ENCODE measurements around the gene SCO2. TPM values are rescaled to one million over a fixed set of nuclear protein-coding genes. Genes with fewer than 3 reads are reported as not detected.
A peak's percentile ranks its signal among the peaks of the same experiment; 100 is the strongest.

The SCO2 gene
- total RNA-seq, 2 donors from 2014 or later = 3.5 to 4.5 TPM

DNA sequence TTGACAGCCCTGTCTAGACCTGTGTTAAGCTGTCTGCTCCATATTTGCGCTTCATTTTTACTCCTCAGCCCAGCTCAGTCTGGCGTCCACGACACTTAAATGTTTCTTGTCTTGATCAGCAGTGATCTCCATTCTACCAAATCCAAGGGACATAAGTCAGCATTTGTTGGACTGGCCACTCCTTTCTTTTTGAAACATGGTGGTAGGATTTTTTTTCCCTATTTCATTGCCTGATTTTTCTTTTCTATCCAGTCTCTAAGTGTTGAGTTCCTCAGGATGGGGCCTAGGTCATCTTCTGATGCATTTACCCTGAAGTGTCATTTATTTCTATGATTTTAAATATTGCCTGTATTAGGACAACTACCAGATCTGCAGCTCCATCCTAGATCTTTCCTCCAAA, 16.5 kb downstream of the SCO2 start:
- TF ChIP-seq, protein P1, sequence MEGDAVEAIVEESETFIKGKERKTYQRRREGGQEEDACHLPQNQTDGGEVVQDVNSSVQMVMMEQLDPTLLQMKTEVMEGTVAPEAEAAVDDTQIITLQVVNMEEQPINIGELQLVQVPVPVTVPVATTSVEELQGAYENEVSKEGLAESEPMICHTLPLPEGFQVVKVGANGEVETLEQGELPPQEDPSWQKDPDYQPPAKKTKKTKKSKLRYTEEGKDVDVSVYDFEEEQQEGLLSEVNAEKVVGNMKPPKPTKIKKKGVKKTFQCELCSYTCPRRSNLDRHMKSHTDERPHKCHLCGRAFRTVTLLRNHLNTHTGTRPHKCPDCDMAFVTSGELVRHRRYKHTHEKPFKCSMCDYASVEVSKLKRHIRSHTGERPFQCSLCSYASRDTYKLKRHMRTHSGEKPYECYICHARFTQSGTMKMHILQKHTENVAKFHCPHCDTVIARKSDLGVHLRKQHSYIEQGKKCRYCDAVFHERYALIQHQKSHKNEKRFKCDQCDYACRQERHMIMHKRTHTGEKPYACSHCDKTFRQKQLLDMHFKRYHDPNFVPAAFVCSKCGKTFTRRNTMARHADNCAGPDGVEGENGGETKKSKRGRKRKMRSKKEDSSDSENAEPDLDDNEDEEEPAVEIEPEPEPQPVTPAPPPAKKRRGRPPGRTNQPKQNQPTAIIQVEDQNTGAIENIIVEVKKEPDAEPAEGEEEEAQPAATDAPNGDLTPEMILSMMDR (IDR thresholded peaks at IDR 0.05) = no peak
- ATAC-seq (ENCODE audit: insufficient number of reproducible peaks, low FRiP score, low read depth) (no peak), DNase-seq (ENCODE audit: low spot score) (no peak)
- H3K4me1 ChIP-seq (ENCODE audit: control insufficient read depth in 1 of 2, low read depth in 2 of 2) = peaks cover 15 to 29% of the 10 kb centered on the region in 2 donors
- peaks cover 18% of the 10 kb centered on the region for H3K36me3 ChIP-seq
- H3K4me3 ChIP-seq = peak overlapping the region; percentile 92
- no peaks in the 10 kb centered on the region for H3K27me3 ChIP-seq (replicated peaks; ENCODE audit: insufficient read depth)
- peak overlapping the region; percentile 82 to 89 for H3K27ac ChIP-seq
- H3K9me3 ChIP-seq = no peaks in the 10 kb centered on the region

DNA sequence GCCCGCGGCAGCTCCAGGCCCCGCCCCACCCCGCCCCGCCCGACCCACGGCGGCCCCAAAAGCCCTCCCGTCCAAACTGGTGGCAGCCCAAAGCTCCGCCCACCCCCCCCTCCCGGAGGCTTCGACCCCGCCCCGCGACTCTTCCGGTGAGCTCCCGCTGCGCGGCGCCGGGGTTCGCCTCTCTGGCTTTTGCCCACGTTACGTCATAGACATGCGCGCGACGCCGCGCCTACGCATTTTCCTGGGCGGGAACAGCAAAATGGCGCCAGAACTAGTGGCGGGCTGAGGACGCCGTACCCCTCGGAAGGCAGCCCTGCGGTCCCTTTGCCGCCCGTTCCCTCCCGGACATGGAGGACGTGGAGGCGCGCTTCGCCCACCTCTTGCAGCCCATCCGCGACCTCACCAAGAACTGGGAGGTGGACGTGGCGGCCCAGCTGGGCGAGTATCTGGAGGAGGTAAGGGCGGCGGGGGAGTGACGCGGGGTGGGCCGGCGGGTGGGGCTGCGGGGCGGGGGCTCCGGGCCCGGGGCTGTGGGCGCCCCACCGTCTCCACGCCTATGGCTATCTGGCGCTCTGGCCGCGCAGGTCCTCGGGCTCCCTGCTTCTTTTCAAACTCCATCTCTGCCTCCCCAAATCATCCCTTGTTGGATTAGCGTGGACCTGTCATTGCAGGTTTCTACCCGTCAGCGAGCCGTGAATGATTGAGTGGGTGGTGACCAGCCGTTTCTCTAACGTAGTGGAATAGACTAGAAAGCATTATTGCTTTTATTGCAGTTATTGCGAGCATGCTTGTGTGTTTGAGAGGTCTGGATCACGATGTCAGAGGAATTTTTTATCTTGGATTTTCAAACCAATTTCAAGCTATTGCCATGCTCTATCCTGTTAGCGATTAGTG, 17.2 kb downstream of the SCO2 start, which contains the start of gene NCAPH2:
NCAPH2 (plus strand) TSS at position 234 of the 894 bp plus-strand sequence; CDS start at position 348, 114 bp downstream.
- H3K36me3 ChIP-seq = peaks cover 19% of the 10 kb centered on the region
- no peaks in the 10 kb centered on the region for H3K9me3 ChIP-seq
- peak within 1 kb of the TSS; percentile 100 for H3K4me3 ChIP-seq
- ATAC-seq (ENCODE audit: insufficient number of reproducible peaks, low FRiP score, low read depth) (peak; percentile 77), DNase-seq (ENCODE audit: low spot score) (peak; percentile 86)
- peak within 1 kb of the TSS; percentile 82 to 89 for H3K27ac ChIP-seq
- no peaks in the 10 kb centered on the region for H3K27me3 ChIP-seq (replicated peaks; ENCODE audit: insufficient read depth)
- H3K4me1 ChIP-seq (ENCODE audit: control insufficient read depth in 1 of 2, low read depth in 2 of 2) = peaks cover 15 to 29% of the 10 kb centered on the region in 2 donors
- TF ChIP-seq, protein P1 (IDR thresholded peaks at IDR 0.05) = no peak

- no peaks in the 10 kb centered on the region for H3K9me3 ChIP-seq
- TF ChIP-seq, protein P1 (IDR thresholded peaks at IDR 0.05) = no peak
- no peaks in the 10 kb centered on the region for H3K27me3 ChIP-seq (replicated peaks; ENCODE audit: insufficient read depth)
- peak within 1 kb of the TSS; percentile 100 for H3K4me3 ChIP-seq
- peaks cover 22% of the 10 kb centered on the region for H3K36me3 ChIP-seq
- DNase-seq (ENCODE audit: low spot score) (no peak), ATAC-seq (ENCODE audit: insufficient number of reproducible peaks, low FRiP score, low read depth) (peak; percentile 72)
- H3K27ac ChIP-seq = peak within 1 kb of the TSS; percentile 82 to 89
- H3K4me1 ChIP-seq (ENCODE audit: control insufficient read depth in 1 of 2, low read depth in 2 of 2) = peaks cover 15 to 29% of the 10 kb centered on the region in 2 donors
These were observed 17.9 kb downstream of the SCO2 start, which contains the start of gene LMF2 for GRCh38 chr22:50507421-50507990. Gene LMF2 (minus strand): TSS chr22:50507702. CDS start chr22:50507675, 27 bp downstream.

GRCh38 chr22:50506611-50507420, 18.6 kb downstream of the SCO2 start:
- ATAC-seq (ENCODE audit: insufficient number of reproducible peaks, low FRiP score, low read depth) (no peak), DNase-seq (ENCODE audit: low spot score) (no peak)
- Histone ChIP-seq H3K4me3 (peak overlapping the region; percentile 100), H3K36me3 (peaks cover 24% of the 10 kb centered on the region), H3K27ac (peak overlapping the region; percentile 79), H3K27me3 (replicated peaks; ENCODE audit: insufficient read depth) (no peaks in the 10 kb centered on the region), H3K4me1 (ENCODE audit: control insufficient read depth in 1 of 2, low read depth in 2 of 2) (peaks cover 15 to 29% of the 10 kb centered on the region in 2 donors), H3K9me3 (no peaks in the 10 kb centered on the region)
- TF ChIP-seq, protein P1 (IDR thresholded peaks at IDR 0.05) = no peak
